NCI-H2081 (cell line): Measurements from ENCODE around the gene ARMC5.
"Not testable (repeated sequence)": the region's sequence is repeated elsewhere in the genome, so short reads cannot be mapped to it uniquely, and the experiment has no call there.

Experiments used
- DNase-seq, 2 experiments: peaks; one replicate each; lab custom pipeline; 2025; lab: John Stamatoyannopoulos, UW

ARMC5 gene

GRCh38 chr16:31430380-31431052, 28.8 kb upstream of the ARMC5 start:
- DNase-seq, result no peak

GRCh38 chr16:31435341-31436220, 23.7 kb upstream of the ARMC5 start:
- DNase-seq, result no peak

GRCh38 chr16:31436221-31437045, 22.9 kb upstream of the ARMC5 start:
- DNase-seq, result no peak

- DNase-seq, result no peak
These were observed 20.9 kb upstream of the ARMC5 start for GRCh38 chr16:31438414-31438813.

GRCh38 chr16:31439023-31439422, 20.3 kb upstream of the ARMC5 start:
- DNase-seq, result not testable (repeated sequence)

- no peak for DNase-seq
These were observed 19.8 kb upstream of the ARMC5 start for GRCh38 chr16:31439519-31439918.

GRCh38 chr16:31440516-31441184, 18.7 kb upstream of the ARMC5 start:
- DNase-seq, result no peak

GRCh38 chr16:31441956-31442355, 17.3 kb upstream of the ARMC5 start:
- no peak for DNase-seq

- not testable (repeated sequence) for DNase-seq
These were observed 13.4 kb upstream of the ARMC5 start for GRCh38 chr16:31445931-31446330.

- no peak for DNase-seq
These were observed 8.1 kb upstream of the ARMC5 start for GRCh38 chr16:31451201-31451600.

- peak in 1 of 2 experiments; percentile 38 for DNase-seq
These were observed 7.5 kb upstream of the ARMC5 start for GRCh38 chr16:31451681-31452351.

GRCh38 chr16:31452631-31453106, 6.6 kb upstream of the ARMC5 start:
- no peak for DNase-seq

GRCh38 chr16:31453255-31454204, 5.8 kb upstream of the ARMC5 start:
- no peak for DNase-seq

- DNase-seq, result peak in 1 of 2 experiments; percentile 1
These were observed 3.5 kb upstream of the ARMC5 start for GRCh38 chr16:31455601-31456314.

GRCh38 chr16:31456988-31457360, 2.3 kb upstream of the ARMC5 start:
- DNase-seq, result no peak

- DNase-seq, result peak in 1 of 2 experiments; percentile 38
These were observed 1.0 kb upstream of the ARMC5 start for GRCh38 chr16:31458073-31458843.

- DNase-seq, result peak; percentile 96 to 97
These were observed 633 bp downstream of the ARMC5 start for GRCh38 chr16:31459687-31460581.
